Gastroesophageal sphincter (tissue), 3 donors: ENCODE measurements around the gene COL20A1.

Source experiments
- CTCF ChIP-seq, 4 experiments: fragments of 200-600 bp in 2 of 4; fragments of 450-650 bp in 2 of 4; sonication (generic) in 1 of 4; IDR thresholded peaks; one replicate each; pipeline ENCODE4 v1.5.1; 2017 to 2019; ENCODE audit warnings: antibody characterized with exemption in 4 of 4, mild to moderate bottlenecking in 2 of 4, moderate library complexity in 2 of 4
- EP300 ChIP-seq: sonication (generic); formaldehyde crosslinking; IDR thresholded peaks from one replicate; pipeline ENCODE4 v1.6.1; 2017; ENCODE audit warnings: antibody characterized with exemption, mild to moderate bottlenecking
- POLR2A ChIP-seq, 2 donors: fragments of 450-650 bp; IDR thresholded peaks; one replicate each; pipeline ENCODE4 v1.6.1; 2017; ENCODE audit warnings: antibody characterized with exemption in 2 of 2, mild to moderate bottlenecking in 2 of 2, moderate library complexity in 1 of 2
- POLR2AphosphoS5 ChIP-seq: sonication (generic); formaldehyde crosslinking; IDR thresholded peaks from one replicate; pipeline ENCODE4 v1.6.1; 2017; ENCODE audit warnings: antibody characterized with exemption

- TF ChIP-seq POLR2A (IDR thresholded peaks at IDR 0.05) (no peak), CTCF (IDR thresholded peaks at IDR 0.05) (no peak), EP300 (no peak), POLR2AphosphoS5 (no peak)
These were observed 19.2 kb upstream of the COL20A1 start for GRCh38 chr20:63273635-63274380.
